CD4-positive, alpha-beta T cell (primary cell): ENCODE results near the gene ARIH2. TPM values are rescaled to one million over a fixed set of nuclear protein-coding genes. Genes with fewer than 3 reads are reported as not detected.
A peak's percentile ranks its signal among the peaks of the same experiment; 100 is the strongest.

Experiments
- ATAC-seq: fragments of 200-7000 bp; cut with Tn5 transposase; one replicate; pipeline ENCODE4 v1.10.0; 2022; ENCODE audit warnings: mild to moderate bottlenecking; ENCODE audit not compliant: poor library complexity
- CTCF ChIA-PET: fragments of 350-600 bp; sonication (Branson Sonifier 250); formaldehyde crosslinking; loops from one replicate; lab custom pipeline; 2021; ENCODE audit warnings: antibody characterized with exemption, inconsistent platforms; lab: Charles Lee
- POLR2A ChIA-PET: fragments of 350-600 bp; sonication (Branson Sonifier 250); formaldehyde crosslinking; loops from one replicate; lab custom pipeline; 2021; ENCODE audit warnings: antibody characterized with exemption, inconsistent platforms; lab: Charles Lee
- DNase-seq, 14 experiments: peaks; one replicate each; pipeline ENCODE4 v3.0.0-alpha.2; 2013 to 2020; ENCODE audit warnings: mixed read lengths in 2 of 14
- H3K27ac ChIP-seq, 2 donors: one replicate each; pipeline versions ENCODE4 v1.5.1 to v1.7.0; 2013; ENCODE audit warnings: low read length in 2 of 2, low read depth in 1 of 2, mild to moderate bottlenecking in 1 of 2
- H3K27me3 ChIP-seq, 2 experiments: 1 replicate in 1 of 2; 2 replicates in 1 of 2; pipeline versions ENCODE4 v1.6.1 to v1.7.0; 2013; ENCODE audit warnings: low read length in 2 of 2, control low read depth in 1 of 2, mild to moderate bottlenecking in 1 of 2, moderate library complexity in 1 of 2; ENCODE audit not compliant: insufficient read depth in 2 of 2, control insufficient read depth in 1 of 2
- H3K36me3 ChIP-seq: one replicate; pipeline ENCODE4 v1.6.1; 2013; ENCODE audit warnings: low read length, control low read depth; ENCODE audit not compliant: insufficient read depth
- H3K4me1 ChIP-seq: one replicate; pipeline ENCODE4 v1.6.1; 2013; ENCODE audit warnings: low read length, control low read depth; ENCODE audit not compliant: insufficient read depth
- H3K4me3 ChIP-seq: one replicate; pipeline ENCODE4 v1.5.1; 2013; ENCODE audit warnings: mild to moderate bottlenecking, low read length, moderate library complexity
- H3K9me3 ChIP-seq, 2 experiments: 1 replicate in 1 of 2; 2 replicates in 1 of 2; pipeline versions ENCODE4 v1.6.1 to v1.7.0; 2013; ENCODE audit warnings: low read length in 2 of 2, mild to moderate bottlenecking in 2 of 2, control low read depth in 1 of 2, moderate library complexity in 1 of 2; ENCODE audit not compliant: control insufficient read depth in 1 of 2, insufficient read depth in 1 of 2
- H3K27ac Mint-ChIP-seq: one replicate; pipeline ENCODE4 v1.8.0; 2020; ENCODE audit warnings: mixed read lengths
- H3K27me3 Mint-ChIP-seq: one replicate; pipeline ENCODE4 v1.8.0; 2021; ENCODE audit warnings: mixed read lengths
- H3K36me3 Mint-ChIP-seq: one replicate; pipeline ENCODE4 v1.8.0; 2021; ENCODE audit warnings: low read depth, mixed read lengths
- H3K4me1 Mint-ChIP-seq: one replicate; pipeline ENCODE4 v1.8.0; 2021; ENCODE audit warnings: low read depth, mixed read lengths
- H3K4me3 Mint-ChIP-seq: one replicate; pipeline ENCODE4 v1.8.0; 2020; ENCODE audit warnings: mild to moderate bottlenecking, mixed read lengths
- H3K9me3 Mint-ChIP-seq: one replicate; pipeline ENCODE4 v1.8.0; 2020; ENCODE audit warnings: mixed read lengths
- CTCF ChIP-seq: fragments of 200-600 bp; IDR thresholded peaks from one replicate; pipeline ENCODE4 v1.8.0; 2022; ENCODE audit warnings: antibody characterized with exemption, mild to moderate bottlenecking
- intact Hi-C, 2 experiments: fragments of 100-400 bp; cut with DNase I in 1 of 2; cut with micrococcal nuclease in 1 of 2; formaldehyde crosslinking; loops; one replicate each; pipeline versions ENCODE4 v1.15.1 to v1.9.0; 2023 to 2025; cut with DNase I, micrococcal nuclease
- total RNA-seq, 174 experiments: library from RNA in 2 of 174; stranded (reverse) in 2 of 174; gene quantifications; one replicate each; pipeline ENCODE4 v1.2.3 and lab custom pipeline; 2021 to 2026

Gene ARIH2
- total RNA-seq, 2 experiments from 2014 or later = 182 TPM

GRCh38 chr3:49024449-49024848 lies 105.8 kb downstream of the ARIH2 start:
- ATAC-seq (no peak), DNase-seq (no peak)
- ChIA-PET CTCF (interaction anchor here (4.6 to 5.2 kb wide), 2 partner anchors 16 to 36 kb away, joined by 59 to 63 read pairs; partner anchors contain the start of genes P4HTM and WDR6), POLR2A (interaction anchor here (1.1 to 12.0 kb wide), 3 partner anchors 18 to 96 kb away, joined by 3 to 331 read pairs (median 5); partner anchors contain the start of genes QRICH1, USP19 and WDR6)
- Histone ChIP-seq H3K9me3 (no peaks in the 10 kb centered on the region), H3K4me1 (peaks cover 65% of the 10 kb centered on the region), H3K4me3 (no peak overlapping the region), H3K27me3 (no peaks in the 10 kb centered on the region), H3K36me3 (peaks cover 43% of the 10 kb centered on the region), H3K27ac (no peak overlapping the region)
- intact Hi-C loops = loop anchor here (5.0 to 10.0 kb wide), 6 partner anchors 68 to 910 kb away; partner anchors contain the start of genes APEH (in 1 of the 2), ARIH2 (in 1 of the 2), QRICH1 (in 1 of the 2) and RHOA (in 1 of the 2)
- Mint-ChIP-seq H3K27me3 (no peaks in the 10 kb centered on the region), H3K4me3 (peak overlapping the region; percentile 95), H3K9me3 (no peaks in the 10 kb centered on the region), H3K36me3 (peaks cover 70% of the 10 kb centered on the region), H3K4me1 (peaks cover 54% of the 10 kb centered on the region), H3K27ac (peak overlapping the region; percentile 90)
- TF ChIP-seq CTCF = no peak

- no peak overlapping the region for H3K27ac ChIP-seq
- ChIA-PET POLR2A (interaction anchor here (0.8 to 12.0 kb wide), 5 partner anchors 18 to 315 kb away, joined by 3 to 331 read pairs (median 5); partner anchors contain the start of genes QRICH1, USP19, USP4 and WDR6), CTCF (interaction anchor here (5.2 kb wide), 1 partner anchor 17 kb away, joined by 59 read pairs; the partner anchor contains the start of gene WDR6)
- no peaks in the 10 kb centered on the region for H3K9me3 ChIP-seq
- Mint-ChIP-seq H3K4me1 (peaks cover 49% of the 10 kb centered on the region), H3K4me3 (peak overlapping the region; percentile 20), H3K27me3 (no peaks in the 10 kb centered on the region), H3K36me3 (peaks cover 77% of the 10 kb centered on the region), H3K9me3 (no peaks in the 10 kb centered on the region), H3K27ac (peak overlapping the region; percentile 93)
- TF ChIP-seq CTCF = no peak
- peaks cover 47% of the 10 kb centered on the region for H3K36me3 ChIP-seq
- intact Hi-C loops = loop anchor here in 1 of 2 experiments (5.0 to 10.0 kb wide), 3 partner anchors 308 to 910 kb away; partner anchors contain the start of genes APEH and IP6K2
- ATAC-seq (no peak), DNase-seq (no peak)
- peaks cover 60% of the 10 kb centered on the region for H3K4me1 ChIP-seq
- no peak overlapping the region for H3K4me3 ChIP-seq
- H3K27me3 ChIP-seq = no peaks in the 10 kb centered on the region
Observed at GRCh38 chr3:49025005-49025792, 106.6 kb downstream of the ARIH2 start.

- CTCF ChIA-PET = interaction anchor here (1.4 kb wide), 1 partner anchor 38 kb away, joined by 7 read pairs; no protein-coding TSS in a partner anchor
- H3K9me3 Mint-ChIP-seq = no peaks in the 10 kb centered on the region
- H3K36me3 ChIP-seq = peaks cover 55% of the 10 kb centered on the region
- no peaks in the 10 kb centered on the region for H3K27me3 ChIP-seq
- no peak for DNase-seq
- H3K36me3 Mint-ChIP-seq = peaks cover 83% of the 10 kb centered on the region
- no peaks in the 10 kb centered on the region for H3K9me3 ChIP-seq
- no peak overlapping the region for H3K27ac ChIP-seq
- peak overlapping the region; percentile 63 for H3K4me3 Mint-ChIP-seq
- H3K27me3 Mint-ChIP-seq = no peaks in the 10 kb centered on the region
- H3K4me1 Mint-ChIP-seq = peaks cover 46% of the 10 kb centered on the region
- peaks cover 54% of the 10 kb centered on the region for H3K4me1 ChIP-seq
- no peak overlapping the region for H3K4me3 ChIP-seq
- no peak for ATAC-seq
- peak overlapping the region; percentile 93 for H3K27ac Mint-ChIP-seq
- POLR2A ChIA-PET = interaction anchor here (0.8 to 12.0 kb wide), 4 partner anchors 19 to 314 kb away, joined by 3 to 331 read pairs (median 6); partner anchors contain the start of genes QRICH1, USP4 and WDR6
- intact Hi-C loops = loop anchor here in 1 of 2 experiments (5.0 to 10.0 kb wide), 3 partner anchors 309 to 909 kb away; partner anchors contain the start of genes APEH and IP6K2
- TF ChIP-seq CTCF = no peak
Observed at GRCh38 chr3:49025793-49026520, 107.3 kb downstream of the ARIH2 start.
